ENCODE data around the gene KCND3. TPM values are rescaled to one million over a fixed set of nuclear protein-coding genes. Genes with fewer than 3 reads are reported as not detected.

KCND3 gene
- total RNA-seq, 4 donors from 2014 or later, result 1.0 to 6.9 (median 3.9) TPM

- peak within 1 kb of the TSS; percentile 54 to 73 (median 62) for H3K4me3 ChIP-seq
- no peaks in the 10 kb centered on the region for H3K9me3 ChIP-seq
- peak in 3 of 5 experiments; percentile 6 to 34 (median 33) for TF ChIP-seq CTCF (IDR thresholded peaks at IDR 0.05)
- peak; percentile 76 to 78 for TF ChIP-seq POLR2A (IDR thresholded peaks at IDR 0.05)
- peak; percentile 14 to 86 for TF ChIP-seq EP300 (IDR thresholded peaks at IDR 0.05)
- H3K27ac ChIP-seq, result peak within 1 kb of the TSS; percentile 77 to 94 (median 85)
- DNase-seq (ENCODE audit: low spot score in 2 of 2), result peak; percentile 67 to 73
- H3K27me3 ChIP-seq, result no peaks in the 10 kb centered on the region
- no peaks in the 10 kb centered on the region for H3K36me3 ChIP-seq
- peaks cover 0 to 58% (median 38%) of the 10 kb centered on the region in 4 donors for H3K4me1 ChIP-seq
- 1% methylated on average over 27 to 47 of the region's 59 CpGs for WGBS, 2 donors
Observed at GRCh38 chr1:111739194-111739924, 250.1 kb downstream of the KCND3 start, which contains the start of gene INKA2. Gene INKA2 (minus strand): TSS chr1:111739395. CDS start chr1:111739242, 153 bp downstream.

- H3K4me1 ChIP-seq, result peaks cover 0 to 65% (median 46%) of the 10 kb centered on the region in 4 donors
- DNase-seq (ENCODE audit: low spot score in 2 of 2), result peak; percentile 28 to 38
- no peaks in the 10 kb centered on the region for H3K9me3 ChIP-seq
- no peaks in the 10 kb centered on the region for H3K27me3 ChIP-seq
- no peaks in the 10 kb centered on the region for H3K36me3 ChIP-seq
- H3K27ac ChIP-seq, result peak overlapping the region; percentile 77 to 94 (median 85)
- TF ChIP-seq EP300 (IDR thresholded peaks at IDR 0.05) (peak in 1 of 2 donors; percentile 34), CTCF (IDR thresholded peaks at IDR 0.05) (no peak), POLR2A (IDR thresholded peaks at IDR 0.05) (peak in 1 of 2 donors; percentile 29)
- 1% methylated on average over 47 to 55 of the region's 61 CpGs for WGBS, 2 donors
- H3K4me3 ChIP-seq, result peak overlapping the region; percentile 54 to 73 (median 62)
Observed at GRCh38 chr1:111738436-111739193, 250.9 kb downstream of the KCND3 start.

DNA sequence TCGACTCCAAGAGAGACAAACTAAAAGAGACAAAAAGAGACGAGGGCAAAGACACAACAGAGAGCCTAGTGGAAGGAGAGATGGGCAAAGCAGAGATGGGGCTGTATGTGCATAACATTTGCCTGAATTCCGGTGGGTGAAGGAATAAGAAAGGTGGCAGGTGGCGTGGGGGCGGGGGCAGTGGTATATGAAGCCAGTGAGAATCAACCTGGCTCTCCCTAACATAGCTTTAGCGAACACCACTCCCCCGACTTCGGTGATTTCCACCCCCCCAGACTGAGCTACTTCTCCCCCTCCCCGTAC lies 251.4 kb downstream of the KCND3 start:
- H3K9me3 ChIP-seq, result no peaks in the 10 kb centered on the region
- no peaks in the 10 kb centered on the region for H3K36me3 ChIP-seq
- H3K27ac ChIP-seq, result peak overlapping the region; percentile 77 to 94 (median 85)
- peak overlapping the region; percentile 54 to 73 (median 62) for H3K4me3 ChIP-seq
- TF ChIP-seq CTCF (IDR thresholded peaks at IDR 0.05) (no peak), EP300 (IDR thresholded peaks at IDR 0.05) (no peak), POLR2A (IDR thresholded peaks at IDR 0.05) (no peak)
- no peaks in the 10 kb centered on the region for H3K27me3 ChIP-seq
- DNase-seq (ENCODE audit: low spot score in 2 of 2), result no peak
- H3K4me1 ChIP-seq, result peaks cover 0 to 70% (median 51%) of the 10 kb centered on the region in 4 donors
- 15 to 17% methylated on average over 9 of the region's 9 CpGs for WGBS, 2 donors

DNA sequence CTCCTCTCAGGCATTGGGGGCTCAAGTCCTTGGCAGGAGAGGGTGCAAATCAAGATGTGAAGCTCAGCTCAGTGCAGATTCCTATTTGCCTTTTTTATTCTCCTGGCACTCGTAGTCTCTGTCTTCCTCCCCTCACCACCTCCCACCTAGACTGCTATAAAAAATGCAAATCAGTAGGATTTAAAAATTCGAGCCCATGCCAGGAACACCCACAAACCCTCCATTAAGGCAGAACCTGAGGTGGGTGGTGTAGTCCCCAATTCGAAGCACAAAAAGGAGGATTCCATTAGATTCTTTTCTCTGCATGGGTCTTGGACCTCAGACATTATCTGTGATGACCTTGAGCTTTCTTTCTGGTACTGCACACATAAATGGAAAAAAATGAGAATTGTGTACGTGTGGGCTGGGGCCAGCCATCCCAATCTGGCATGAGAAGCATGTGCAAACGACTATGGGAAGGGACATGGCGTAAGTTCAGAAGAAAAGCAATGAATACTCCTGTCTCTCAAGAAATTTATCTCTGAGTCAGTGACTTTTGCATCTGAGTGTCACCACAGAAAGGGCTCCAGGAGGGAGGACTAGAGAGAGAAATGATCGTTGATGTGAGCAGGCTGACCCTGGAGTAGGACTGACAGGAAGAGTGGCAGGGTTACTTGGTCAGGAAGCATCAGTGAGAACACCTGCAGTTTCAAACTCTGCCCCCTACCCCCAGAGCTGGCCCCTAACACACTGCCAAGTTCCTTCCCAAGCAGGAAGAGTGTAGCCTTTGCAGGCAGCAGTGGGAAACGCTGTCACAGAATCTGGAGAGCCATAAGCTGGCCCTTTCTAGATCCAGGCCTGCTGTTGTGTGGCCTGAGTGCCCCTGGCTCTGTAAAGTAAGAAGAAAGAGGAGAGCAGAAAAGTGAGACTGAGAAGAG lies 252.0 kb downstream of the KCND3 start:
- Histone ChIP-seq H3K27me3 (no peaks in the 10 kb centered on the region), H3K27ac (peak overlapping the region; percentile 77 to 94 (median 85)), H3K9me3 (no peaks in the 10 kb centered on the region), H3K4me3 (peak overlapping the region; percentile 54 to 73 (median 62)), H3K4me1 (peaks cover 0 to 77% (median 56%) of the 10 kb centered on the region in 4 donors), H3K36me3 (no peaks in the 10 kb centered on the region)
- TF ChIP-seq EP300 (IDR thresholded peaks at IDR 0.05) (no peak), POLR2A (IDR thresholded peaks at IDR 0.05) (no peak), CTCF (IDR thresholded peaks at IDR 0.05) (no peak)
- WGBS, 2 donors, result 30 to 31% methylated on average over 8 of the region's 8 CpGs
- DNase-seq (ENCODE audit: low spot score in 2 of 2), result no peak

All from tibial nerve (tissue), 4 donors.